Esophagus squamous epithelium (tissue), 5 donors: Measurements from ENCODE around the gene SEMA4C. TPM values are rescaled to one million over a fixed set of nuclear protein-coding genes. Genes with fewer than 3 reads are reported as not detected.

Experiments used
- DNase-seq: peaks from one replicate; lab custom pipeline; 2025; lab: John Stamatoyannopoulos, UW
- H3K27ac ChIP-seq, 4 donors: fragments of 200-600 bp; sonication (generic); one replicate each; pipeline ENCODE4 v1.5.1; 2016 to 2019; ENCODE audit warnings: mild to moderate bottlenecking in 1 of 4
- H3K27me3 ChIP-seq, 4 donors: fragments of 200-600 bp; sonication (generic); 1 replicate in 3 of 4; 2 replicates in 1 of 4; pipeline versions ENCODE4 v1.5.1 to v1.6.0; 2017 to 2021; ENCODE audit warnings: antibody characterized with exemption in 1 of 4
- H3K36me3 ChIP-seq, 3 donors: fragments of 200-600 bp; sonication (generic); one replicate each; pipeline ENCODE4 v1.5.1; 2016 to 2019
- H3K4me1 ChIP-seq, 3 donors: fragments of 200-600 bp; sonication (generic); one replicate each; pipeline ENCODE4 v1.5.1; 2017 to 2019
- H3K4me3 ChIP-seq, 4 donors: fragments of 200-600 bp; sonication (generic); 1 replicate in 3 of 4; 2 replicates in 1 of 4; pipeline ENCODE4 v1.5.1; 2016 to 2019; ENCODE audit warnings: mild to moderate bottlenecking in 2 of 4, moderate library complexity in 1 of 4
- H3K9me3 ChIP-seq, 3 donors: fragments of 200-600 bp; sonication (generic); one replicate each; pipeline ENCODE4 v1.5.1; 2016 to 2019
- POLR2A ChIP-seq, 4 donors: fragments of 450-650 bp; IDR thresholded peaks; one replicate each; pipeline ENCODE4 v1.6.1; 2017; ENCODE audit warnings: antibody characterized with exemption in 4 of 4, mild to moderate bottlenecking in 4 of 4, moderate library complexity in 3 of 4
- WGBS, 2 donors: methylation state at CpG; one replicate each; pipeline ENCODE4 v1.1.5; 2018; 5-methylcytosine and 5-hydroxymethylcytosine counted together
- intact Hi-C: fragments of 100-400 bp; cut with DNase I; formaldehyde crosslinking; loops from one replicate; pipeline ENCODE4 v1.15.0; 2022
- total RNA-seq, 4 donors: library from RNA; depleted of rRNA; stranded (reverse); fragments of >200 nt; gene quantifications; one replicate each; pipeline ENCODE4 v1.1.0, GENCODE V29; 2016
- TF ChIP-seq, protein P1 (sequence below), 6 experiments: fragments of 450-650 bp in 4 of 6; fragments of 200-600 bp in 2 of 6; sonication (generic) in 2 of 6; IDR thresholded peaks; one replicate each; pipeline ENCODE4 v1.5.1; 2016 to 2019; ENCODE audit warnings: antibody characterized with exemption in 6 of 6, mild to moderate bottlenecking in 4 of 6, moderate library complexity in 4 of 6
- donor health status: DM: yes; HTN: yes; CAD: no.

SEMA4C gene
- total RNA-seq, 4 donors from 2014 or later, result 7.4 to 23.8 (median 12.8) TPM

DNA sequence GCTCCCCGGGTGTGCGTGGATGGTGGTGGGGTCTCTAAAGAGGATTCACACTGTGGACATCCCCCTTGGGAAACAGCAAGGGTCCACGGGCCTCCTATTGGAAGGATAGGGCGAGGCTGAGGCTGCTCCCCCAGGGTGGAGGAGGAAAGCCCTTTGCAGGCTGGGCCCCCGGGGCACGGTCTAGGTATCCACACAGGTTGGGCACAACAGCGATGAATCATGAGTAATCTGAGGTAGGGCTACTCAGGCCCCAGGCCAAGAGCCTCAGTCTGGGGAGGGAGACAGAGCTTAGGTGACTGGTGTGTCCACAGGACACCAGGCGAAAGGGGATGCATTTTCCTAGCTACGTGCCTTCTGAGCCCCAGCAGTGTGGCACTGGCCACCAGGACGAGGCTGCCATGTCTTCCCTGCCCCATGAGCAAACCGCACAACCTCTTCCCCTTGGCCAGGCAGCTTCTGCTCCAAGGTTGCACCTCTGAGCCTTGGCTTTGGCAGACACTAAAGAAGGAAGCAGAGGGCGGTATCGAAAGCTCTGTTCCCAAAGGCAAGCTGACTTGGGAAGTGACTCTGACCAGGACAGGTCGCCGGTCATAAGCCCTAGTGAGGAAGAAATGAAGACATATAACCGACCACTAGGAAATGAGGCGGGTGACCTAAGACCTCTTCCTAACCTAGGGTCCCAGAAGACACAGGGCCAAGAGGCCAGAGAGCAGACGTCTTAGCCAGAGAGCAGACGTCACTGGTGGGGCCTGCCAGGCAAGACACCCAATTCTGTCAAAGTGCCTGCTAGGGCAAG, 14.6 kb upstream of the SEMA4C start:
- no peaks in the 10 kb centered on the region for H3K27me3 ChIP-seq
- H3K9me3 ChIP-seq, result no peaks in the 10 kb centered on the region
- 56 to 81% methylated on average over 8 of the region's 19 CpGs for WGBS, 2 donors
- H3K4me1 ChIP-seq, result peaks cover 75 to 87% (median 82%) of the 10 kb centered on the region in 3 donors
- no peak overlapping the region for H3K4me3 ChIP-seq
- intact Hi-C loops, result no loop called here
- DNase-seq, result no peak
- peak overlapping the region in 2 of 4 donors; percentile 33 to 39 for H3K27ac ChIP-seq
- TF ChIP-seq, protein P1, sequence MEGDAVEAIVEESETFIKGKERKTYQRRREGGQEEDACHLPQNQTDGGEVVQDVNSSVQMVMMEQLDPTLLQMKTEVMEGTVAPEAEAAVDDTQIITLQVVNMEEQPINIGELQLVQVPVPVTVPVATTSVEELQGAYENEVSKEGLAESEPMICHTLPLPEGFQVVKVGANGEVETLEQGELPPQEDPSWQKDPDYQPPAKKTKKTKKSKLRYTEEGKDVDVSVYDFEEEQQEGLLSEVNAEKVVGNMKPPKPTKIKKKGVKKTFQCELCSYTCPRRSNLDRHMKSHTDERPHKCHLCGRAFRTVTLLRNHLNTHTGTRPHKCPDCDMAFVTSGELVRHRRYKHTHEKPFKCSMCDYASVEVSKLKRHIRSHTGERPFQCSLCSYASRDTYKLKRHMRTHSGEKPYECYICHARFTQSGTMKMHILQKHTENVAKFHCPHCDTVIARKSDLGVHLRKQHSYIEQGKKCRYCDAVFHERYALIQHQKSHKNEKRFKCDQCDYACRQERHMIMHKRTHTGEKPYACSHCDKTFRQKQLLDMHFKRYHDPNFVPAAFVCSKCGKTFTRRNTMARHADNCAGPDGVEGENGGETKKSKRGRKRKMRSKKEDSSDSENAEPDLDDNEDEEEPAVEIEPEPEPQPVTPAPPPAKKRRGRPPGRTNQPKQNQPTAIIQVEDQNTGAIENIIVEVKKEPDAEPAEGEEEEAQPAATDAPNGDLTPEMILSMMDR (IDR thresholded peaks at IDR 0.05), result no peak
- TF ChIP-seq POLR2A (IDR thresholded peaks at IDR 0.05), result no peak
- no peaks in the 10 kb centered on the region for H3K36me3 ChIP-seq

DNA sequence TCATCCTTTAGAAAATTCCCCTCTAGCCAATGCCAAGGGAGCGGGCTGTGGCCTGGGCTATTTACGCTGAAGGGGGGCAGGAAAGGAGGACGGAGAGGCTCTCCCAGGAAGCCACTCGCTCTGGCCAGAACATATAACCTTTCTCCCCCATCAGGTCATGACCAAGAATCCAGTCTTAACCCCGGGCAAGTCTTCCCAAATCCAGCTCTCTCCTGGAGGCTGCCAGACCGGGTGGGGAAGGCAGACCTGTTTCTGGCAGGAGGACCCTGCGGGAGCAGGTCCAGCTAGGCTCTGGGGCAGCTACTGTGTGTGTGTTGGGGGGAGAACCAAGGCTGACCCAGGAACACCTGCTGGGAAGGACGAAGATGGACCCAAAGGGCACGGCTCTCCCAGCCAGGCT, 13.4 kb upstream of the SEMA4C start:
- H3K27me3 ChIP-seq, result no peaks in the 10 kb centered on the region
- WGBS, 2 donors, result 57 to 58% methylated on average over 5 to 8 of the region's 9 CpGs
- DNase-seq, result no peak
- no peak for TF ChIP-seq POLR2A (IDR thresholded peaks at IDR 0.05)
- TF ChIP-seq, protein P1 (IDR thresholded peaks at IDR 0.05), result no peak
- intact Hi-C loops, result no loop called here
- no peak overlapping the region for H3K4me3 ChIP-seq
- no peaks in the 10 kb centered on the region for H3K36me3 ChIP-seq
- no peaks in the 10 kb centered on the region for H3K9me3 ChIP-seq
- peak overlapping the region in 3 of 4 donors; percentile 69 to 86 (median 79) for H3K27ac ChIP-seq
- H3K4me1 ChIP-seq, result peaks cover 67 to 81% (median 72%) of the 10 kb centered on the region in 3 donors

DNA sequence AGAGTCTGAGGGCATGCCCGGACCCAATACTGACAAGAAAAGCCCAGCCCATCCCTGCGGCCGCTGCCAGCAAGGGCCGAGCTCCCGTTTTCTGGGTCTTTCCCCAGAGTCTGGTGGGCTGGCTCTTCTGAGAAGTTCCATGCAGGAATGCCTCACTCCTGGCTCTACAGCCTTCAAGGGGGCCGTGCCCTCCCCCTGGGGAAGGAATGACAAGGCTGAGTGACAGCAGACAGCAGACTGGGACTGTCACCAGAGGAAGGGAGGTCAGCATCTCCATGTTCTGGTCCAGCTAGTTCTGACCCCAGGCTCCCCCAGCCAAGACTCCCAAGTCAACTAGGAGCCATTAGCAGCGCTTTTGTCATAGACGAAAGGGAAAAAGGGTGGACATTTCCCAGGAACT, 13.0 kb upstream of the SEMA4C start:
- intact Hi-C loops, result no loop called here
- DNase-seq, result no peak
- peak overlapping the region; percentile 69 to 86 (median 76) for H3K27ac ChIP-seq
- no peaks in the 10 kb centered on the region for H3K9me3 ChIP-seq
- no peak overlapping the region for H3K4me3 ChIP-seq
- peaks cover 63 to 81% (median 72%) of the 10 kb centered on the region in 3 donors for H3K4me1 ChIP-seq
- TF ChIP-seq, protein P1 (IDR thresholded peaks at IDR 0.05), result no peak
- no peak for TF ChIP-seq POLR2A (IDR thresholded peaks at IDR 0.05)
- H3K27me3 ChIP-seq, result no peaks in the 10 kb centered on the region
- 38 to 44% methylated on average over 3 to 7 of the region's 8 CpGs for WGBS, 2 donors
- H3K36me3 ChIP-seq, result no peaks in the 10 kb centered on the region

DNA sequence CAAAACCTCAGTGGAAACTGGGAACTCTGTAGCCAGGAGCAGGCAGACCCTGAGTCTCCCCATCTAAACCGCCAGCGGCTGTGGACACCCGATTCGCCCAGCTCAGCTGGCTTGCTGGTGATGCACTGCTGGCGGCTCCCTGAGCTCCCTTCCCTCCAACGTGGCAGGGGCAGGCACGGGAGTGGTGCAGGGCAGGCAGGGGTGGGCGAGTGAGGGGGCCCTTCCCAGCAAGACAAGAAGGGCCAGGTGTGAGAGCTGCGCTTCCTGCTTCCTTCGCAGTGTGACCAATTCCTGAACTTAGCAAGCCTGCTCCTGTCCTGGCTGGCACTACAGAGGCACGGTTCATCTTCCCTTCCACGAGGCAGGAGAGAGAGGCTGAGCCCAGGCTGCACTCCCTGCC, 12.3 kb upstream of the SEMA4C start:
- intact Hi-C loops, result no loop called here
- no peak overlapping the region for H3K4me3 ChIP-seq
- WGBS, 2 donors, result 66% methylated on average over 6 of the region's 12 CpGs; no CpG with 5 or more reads in 1 of the 2 donors
- no peaks in the 10 kb centered on the region for H3K36me3 ChIP-seq
- no peaks in the 10 kb centered on the region for H3K27me3 ChIP-seq
- no peak for DNase-seq
- no peaks in the 10 kb centered on the region for H3K9me3 ChIP-seq
- TF ChIP-seq, protein P1 (IDR thresholded peaks at IDR 0.05), result no peak
- peak in 1 of 4 donors; percentile 26 for TF ChIP-seq POLR2A (IDR thresholded peaks at IDR 0.05)
- H3K4me1 ChIP-seq, result peaks cover 63 to 80% (median 71%) of the 10 kb centered on the region in 3 donors
- H3K27ac ChIP-seq, result peak overlapping the region; percentile 69 to 86 (median 76)
